Heart left ventricle (tissue), 13 donors: ENCODE measurements around the gene BPHL.

Source experiments
- CTCF ChIP-seq, 12 donors: fragments of 200-600 bp; sonication (generic) in 4 of 12; IDR thresholded peaks; one replicate each; pipeline versions ENCODE4 v1.5.0 to v1.8.0; 2018 to 2022; ENCODE audit warnings: antibody characterized with exemption in 12 of 12, mild to moderate bottlenecking in 5 of 12
- POLR2A ChIP-seq, 2 donors: fragments of 450-650 bp; IDR thresholded peaks; one replicate each; pipeline ENCODE4 v1.6.1; 2017; ENCODE audit warnings: antibody characterized with exemption in 2 of 2, mild to moderate bottlenecking in 2 of 2, moderate library complexity in 2 of 2
- donor health status: ischemic (EF 13 %, LVEDD 7.1; RV severe dilation, severe dysfunction).
- donor health status: DM: no; HTN: yes; CAD: no.
- donor health status: DM: no; HTN: no; CAD: no.
- donor health status: ischemic (EF 25% LVEDD 6.9; RV normal size, moderate dysfunction).
- donor health status: ischemic (EF 25% LVEDD 5.7; RV mildly dilated, moderate dysfunction).
- donor health status: ischemic (EF 35%, LVEDD 5.7; RV mildly dilated, moderate dysfunction).
- donor health status: nonischemic (EF 11% LVEDD 7.7; RV severe dilation, severe dysfunction).
- donor health status: DM: yes; HTN: yes; CAD: no.
- donor health status: PGD.
- donor health status: ischemic (EF 29% LVEDD 5.4; RV normal size, mild dysfunction).
- donor health status: nonischemic (EF 23%, LVEDD 6.1; RV moderate dilation, normal function).

- TF ChIP-seq CTCF (IDR thresholded peaks at IDR 0.05) (no peak), POLR2A (IDR thresholded peaks at IDR 0.05) (no peak)
Measured at GRCh38 chr6:3138341-3138740, 19.8 kb downstream of the BPHL start.
